ENCODE results near the gene HMGCL.
"Not testable (repeated sequence)": the region's sequence is repeated elsewhere in the genome, so short reads cannot be mapped to it uniquely, and the experiment has no call there.

DNA sequence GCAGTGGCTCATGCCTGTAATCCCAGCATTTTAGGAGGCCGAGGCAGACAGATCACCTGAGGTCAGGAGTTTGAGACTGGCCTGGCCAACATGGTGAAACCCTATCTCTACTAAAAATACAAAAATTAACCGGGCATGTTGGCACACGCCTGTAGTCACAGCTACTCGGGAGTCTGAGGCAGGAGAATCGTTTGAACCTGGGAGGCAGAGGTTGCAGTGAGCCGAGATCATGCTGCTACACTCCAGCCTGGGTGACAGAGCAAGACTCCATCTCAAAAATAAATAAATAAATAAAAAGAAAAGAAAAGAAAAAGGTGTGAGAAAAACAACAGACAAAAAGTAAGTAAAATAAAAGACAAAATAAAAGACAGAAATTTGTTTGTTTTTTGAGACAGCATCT, 8.9 kb upstream of the HMGCL start:
- TF ChIP-seq, protein P1, sequence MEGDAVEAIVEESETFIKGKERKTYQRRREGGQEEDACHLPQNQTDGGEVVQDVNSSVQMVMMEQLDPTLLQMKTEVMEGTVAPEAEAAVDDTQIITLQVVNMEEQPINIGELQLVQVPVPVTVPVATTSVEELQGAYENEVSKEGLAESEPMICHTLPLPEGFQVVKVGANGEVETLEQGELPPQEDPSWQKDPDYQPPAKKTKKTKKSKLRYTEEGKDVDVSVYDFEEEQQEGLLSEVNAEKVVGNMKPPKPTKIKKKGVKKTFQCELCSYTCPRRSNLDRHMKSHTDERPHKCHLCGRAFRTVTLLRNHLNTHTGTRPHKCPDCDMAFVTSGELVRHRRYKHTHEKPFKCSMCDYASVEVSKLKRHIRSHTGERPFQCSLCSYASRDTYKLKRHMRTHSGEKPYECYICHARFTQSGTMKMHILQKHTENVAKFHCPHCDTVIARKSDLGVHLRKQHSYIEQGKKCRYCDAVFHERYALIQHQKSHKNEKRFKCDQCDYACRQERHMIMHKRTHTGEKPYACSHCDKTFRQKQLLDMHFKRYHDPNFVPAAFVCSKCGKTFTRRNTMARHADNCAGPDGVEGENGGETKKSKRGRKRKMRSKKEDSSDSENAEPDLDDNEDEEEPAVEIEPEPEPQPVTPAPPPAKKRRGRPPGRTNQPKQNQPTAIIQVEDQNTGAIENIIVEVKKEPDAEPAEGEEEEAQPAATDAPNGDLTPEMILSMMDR (conservative IDR thresholded peaks at IDR 0.05 in 1 of 2, IDR thresholded peaks at IDR 0.05 in 1 of 2; ENCODE audit: extremely low read depth in 1 of 2, insufficient read depth in 1 of 2, low read depth in 1 of 2, low read length in 2 of 2): not testable (repeated sequence)
- TF ChIP-seq EZH2 (IDR thresholded peaks at IDR 0.05; ENCODE audit: borderline replicate concordance, low read length): not testable (repeated sequence)

All from mammary epithelial cell (primary cell).